ENCODE measurements around the gene CGB2. TPM values are rescaled to one million over a fixed set of nuclear protein-coding genes. Genes with fewer than 3 reads are reported as not detected.

CGB2 gene
- total RNA-seq, 2 donors from 2014 or later: 0.57 TPM; not detected in 1

DNA sequence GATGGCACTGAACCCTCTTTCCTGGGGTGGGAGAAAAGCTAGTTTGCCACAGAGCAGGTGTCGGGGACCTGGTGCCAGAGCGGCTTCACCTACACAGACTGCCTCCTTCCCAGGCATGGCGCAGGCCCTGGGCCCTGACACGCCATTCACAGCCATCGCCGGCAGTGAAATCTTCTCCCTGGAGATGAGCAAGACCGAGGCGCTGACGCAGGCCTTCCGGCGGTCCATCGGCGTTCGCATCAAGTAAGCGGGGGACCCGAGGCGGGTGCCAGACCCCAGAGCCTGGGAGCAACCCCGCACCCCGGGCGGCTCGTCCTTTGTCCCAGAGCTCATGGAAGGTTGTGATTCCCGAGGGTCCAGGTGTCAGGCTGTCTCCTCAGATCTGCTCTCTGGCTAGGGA lies 24.8 kb upstream of the CGB2 start:
- Histone ChIP-seq H3K27me3 (ENCODE audit: control insufficient read depth, insufficient read depth, low read length, poor library complexity, severe bottlenecking) (no peaks in the 10 kb centered on the region), H3K4me3 (ENCODE audit: low read length) (no peak overlapping the region), H3K27ac (ENCODE audit: low read depth, low read length) (no peak overlapping the region), H3K9ac (ENCODE audit: extremely low read depth, low read length, poor library complexity, severe bottlenecking) (no peak overlapping the region), H3K9me3 (ENCODE audit: control insufficient read depth, low read length) (no peaks in the 10 kb centered on the region), H3K36me3 (ENCODE audit: control insufficient read depth, insufficient read depth, low read length) (peaks cover 46% of the 10 kb centered on the region), H3K4me1 (ENCODE audit: control insufficient read depth, insufficient read depth, low read length) (no peaks in the 10 kb centered on the region)
- WGBS, 2 experiments (ENCODE audit: insufficient coverage in 1 of 2, insufficient read length in 1 of 2): 96 to 97% methylated on average over 15 to 22 of the region's 22 CpGs
- Mint-ChIP-seq H3K36me3 (ENCODE audit: low read depth) (peaks cover 31% of the 10 kb centered on the region), H3K9me3 (no peaks in the 10 kb centered on the region), H3K4me3 (no peak overlapping the region), H3K27me3 (ENCODE audit: insufficient read depth) (no peaks in the 10 kb centered on the region), H3K27ac (no peak overlapping the region), H3K4me1 (no peaks in the 10 kb centered on the region)
- TF ChIP-seq, protein P1, sequence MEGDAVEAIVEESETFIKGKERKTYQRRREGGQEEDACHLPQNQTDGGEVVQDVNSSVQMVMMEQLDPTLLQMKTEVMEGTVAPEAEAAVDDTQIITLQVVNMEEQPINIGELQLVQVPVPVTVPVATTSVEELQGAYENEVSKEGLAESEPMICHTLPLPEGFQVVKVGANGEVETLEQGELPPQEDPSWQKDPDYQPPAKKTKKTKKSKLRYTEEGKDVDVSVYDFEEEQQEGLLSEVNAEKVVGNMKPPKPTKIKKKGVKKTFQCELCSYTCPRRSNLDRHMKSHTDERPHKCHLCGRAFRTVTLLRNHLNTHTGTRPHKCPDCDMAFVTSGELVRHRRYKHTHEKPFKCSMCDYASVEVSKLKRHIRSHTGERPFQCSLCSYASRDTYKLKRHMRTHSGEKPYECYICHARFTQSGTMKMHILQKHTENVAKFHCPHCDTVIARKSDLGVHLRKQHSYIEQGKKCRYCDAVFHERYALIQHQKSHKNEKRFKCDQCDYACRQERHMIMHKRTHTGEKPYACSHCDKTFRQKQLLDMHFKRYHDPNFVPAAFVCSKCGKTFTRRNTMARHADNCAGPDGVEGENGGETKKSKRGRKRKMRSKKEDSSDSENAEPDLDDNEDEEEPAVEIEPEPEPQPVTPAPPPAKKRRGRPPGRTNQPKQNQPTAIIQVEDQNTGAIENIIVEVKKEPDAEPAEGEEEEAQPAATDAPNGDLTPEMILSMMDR (conservative IDR thresholded peaks at IDR 0.05): no peak
- no peak for DNase-seq

DNA sequence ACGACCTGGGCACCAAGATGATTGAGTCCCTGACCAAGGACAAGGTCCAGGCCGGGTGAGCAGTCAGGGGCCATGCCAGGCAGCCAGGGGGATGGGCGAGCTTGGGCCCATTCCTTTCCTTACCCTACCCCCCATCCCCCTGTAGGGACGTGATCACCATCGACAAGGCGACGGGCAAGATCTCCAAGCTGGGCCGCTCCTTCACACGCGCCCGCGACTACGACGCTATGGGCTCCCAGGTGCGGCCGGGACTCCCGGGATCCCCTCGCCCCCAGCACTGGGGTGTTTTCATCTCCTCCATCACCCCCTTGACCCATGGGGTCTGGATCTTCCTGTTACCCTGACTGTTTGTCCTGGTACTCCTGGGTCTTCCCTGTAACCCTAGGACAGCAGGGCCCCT lies 21.9 kb upstream of the CGB2 start:
- Histone ChIP-seq H3K27me3 (ENCODE audit: control insufficient read depth, insufficient read depth, low read length, poor library complexity, severe bottlenecking) (no peaks in the 10 kb centered on the region), H3K36me3 (ENCODE audit: control insufficient read depth, insufficient read depth, low read length) (peaks cover 22% of the 10 kb centered on the region), H3K9ac (ENCODE audit: extremely low read depth, low read length, poor library complexity, severe bottlenecking) (no peak overlapping the region), H3K9me3 (ENCODE audit: control insufficient read depth, low read length) (no peaks in the 10 kb centered on the region), H3K27ac (ENCODE audit: low read depth, low read length) (no peak overlapping the region), H3K4me1 (ENCODE audit: control insufficient read depth, insufficient read depth, low read length) (no peaks in the 10 kb centered on the region), H3K4me3 (ENCODE audit: low read length) (no peak overlapping the region)
- Mint-ChIP-seq H3K27me3 (ENCODE audit: insufficient read depth) (no peaks in the 10 kb centered on the region), H3K27ac (no peak overlapping the region), H3K9me3 (no peaks in the 10 kb centered on the region), H3K4me1 (no peaks in the 10 kb centered on the region), H3K4me3 (no peak overlapping the region), H3K36me3 (ENCODE audit: low read depth) (peaks cover 39% of the 10 kb centered on the region)
- no peak for DNase-seq
- 93 to 99% methylated on average over 14 to 18 of the region's 18 CpGs for WGBS, 2 experiments (ENCODE audit: insufficient coverage in 1 of 2, insufficient read length in 1 of 2)
- TF ChIP-seq, protein P1 (conservative IDR thresholded peaks at IDR 0.05): no peak

DNA sequence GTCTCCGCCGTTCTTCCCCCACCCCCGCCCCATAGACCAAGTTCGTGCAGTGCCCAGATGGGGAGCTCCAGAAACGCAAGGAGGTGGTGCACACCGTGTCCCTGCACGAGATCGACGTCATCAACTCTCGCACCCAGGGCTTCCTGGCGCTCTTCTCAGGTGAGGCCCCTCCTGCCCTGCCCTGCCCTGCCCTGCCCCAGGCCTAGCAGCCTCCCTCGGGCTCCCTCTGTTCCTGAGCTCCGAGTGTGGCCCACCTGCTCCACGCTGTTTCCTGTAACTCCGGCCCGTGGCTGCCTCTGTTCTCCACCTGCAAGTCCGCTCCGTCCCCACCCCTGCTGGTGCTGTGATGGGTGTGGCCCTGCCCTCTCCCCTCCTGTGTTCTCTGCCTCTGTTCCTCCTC lies 21.2 kb upstream of the CGB2 start:
- Histone ChIP-seq H3K4me1 (ENCODE audit: control insufficient read depth, insufficient read depth, low read length) (no peaks in the 10 kb centered on the region), H3K9ac (ENCODE audit: extremely low read depth, low read length, poor library complexity, severe bottlenecking) (no peak overlapping the region), H3K27me3 (ENCODE audit: control insufficient read depth, insufficient read depth, low read length, poor library complexity, severe bottlenecking) (no peaks in the 10 kb centered on the region), H3K9me3 (ENCODE audit: control insufficient read depth, low read length) (no peaks in the 10 kb centered on the region), H3K4me3 (ENCODE audit: low read length) (no peak overlapping the region), H3K36me3 (ENCODE audit: control insufficient read depth, insufficient read depth, low read length) (peaks cover 22% of the 10 kb centered on the region), H3K27ac (ENCODE audit: low read depth, low read length) (no peak overlapping the region)
- H3K4me3 Mint-ChIP-seq: no peak overlapping the region
- no peak for DNase-seq
- no peaks in the 10 kb centered on the region for H3K4me1 Mint-ChIP-seq
- 90 to 91% methylated on average over 13 to 18 of the region's 18 CpGs for WGBS, 2 experiments (ENCODE audit: insufficient coverage in 1 of 2, insufficient read length in 1 of 2)
- H3K27ac Mint-ChIP-seq: no peak overlapping the region
- H3K9me3 Mint-ChIP-seq: no peaks in the 10 kb centered on the region
- peaks cover 40% of the 10 kb centered on the region for H3K36me3 Mint-ChIP-seq (ENCODE audit: low read depth)
- TF ChIP-seq, protein P1 (conservative IDR thresholded peaks at IDR 0.05): no peak
- H3K27me3 Mint-ChIP-seq (ENCODE audit: insufficient read depth): no peaks in the 10 kb centered on the region
